Measurements from ENCODE around the gene NPRL2. TPM values are rescaled to one million over a fixed set of nuclear protein-coding genes. Genes with fewer than 3 reads are reported as not detected.
A peak's percentile ranks its signal among the peaks of the same experiment; 100 is the strongest.

NPRL2 gene
- 30.0 and 30.7 TPM in 2 replicates for total RNA-seq (2014; rRNA removed; shearing (Covaris generic))

DNA sequence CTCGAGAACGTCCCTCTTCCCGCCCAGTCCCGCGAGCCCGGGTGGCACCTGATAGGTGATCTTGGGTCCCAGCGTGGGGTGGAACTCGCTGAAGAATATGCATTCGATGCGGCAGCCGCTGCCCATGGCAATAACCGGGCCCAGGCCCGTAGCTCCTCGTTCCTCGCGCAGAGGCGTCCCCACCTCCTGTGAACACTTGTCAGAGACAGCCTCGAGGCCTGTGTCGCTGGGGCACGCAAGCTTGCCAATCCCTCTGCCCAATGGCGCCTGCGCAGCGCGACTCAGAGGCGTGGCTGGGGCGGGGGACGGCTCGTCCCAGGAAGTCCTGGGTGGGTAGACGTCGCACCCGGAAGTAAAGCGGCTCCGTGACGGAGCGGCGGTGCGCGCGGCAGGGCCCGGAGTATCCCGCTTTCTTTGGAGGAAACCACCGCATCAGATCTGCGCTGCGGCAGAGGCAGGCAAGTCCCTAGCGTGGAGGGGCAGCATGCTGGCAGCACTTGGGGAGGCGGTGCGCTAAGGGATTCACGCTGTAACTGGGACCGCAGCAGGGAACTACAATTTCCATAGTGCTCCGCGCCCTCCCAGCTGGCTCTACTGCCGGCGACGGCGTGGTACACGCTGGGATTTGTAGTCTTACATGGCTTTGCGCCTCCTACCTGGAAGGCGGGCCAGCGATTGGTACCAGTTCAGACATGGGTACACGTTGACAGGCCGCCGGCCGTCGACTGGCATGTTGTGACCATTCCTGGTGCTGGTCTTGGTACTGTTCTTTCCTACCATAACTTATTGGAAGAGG lies at the start of gene NPRL2, which contains the start of gene CYB561D2:
NPRL2 (minus strand) TSS at position 249 of the 796 bp plus-strand sequence; CDS start at position 126, 123 bp downstream.
CYB561D2 (plus strand) TSS at position 336 of the 796 bp plus-strand sequence. CDS start 572 bp downstream, outside the sequence.
- peak; percentile 89 for DNase-seq (ENCODE audit: low spot score)

DNA sequence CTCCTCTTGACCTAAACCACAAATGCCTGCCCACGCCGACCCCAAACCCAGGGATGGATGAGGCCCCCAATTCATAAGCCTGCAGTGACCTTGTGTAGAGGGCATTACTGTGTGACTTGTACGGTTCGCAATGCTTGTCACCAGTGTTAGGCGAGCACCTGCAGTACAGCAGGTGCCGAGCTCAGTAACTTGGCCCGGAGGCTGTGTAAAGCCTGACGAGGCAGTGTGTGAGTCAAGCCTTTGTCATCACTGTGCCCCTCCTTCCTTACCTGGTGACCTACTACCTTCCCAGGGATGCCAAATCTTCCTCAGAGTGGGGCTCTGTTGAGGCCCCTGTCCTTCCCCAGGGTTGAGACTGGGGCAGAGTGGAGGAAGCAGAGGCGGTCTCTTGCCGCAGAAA lies 45.9 kb upstream of the NPRL2 start:
- no peak for DNase-seq (ENCODE audit: low spot score)

DNA sequence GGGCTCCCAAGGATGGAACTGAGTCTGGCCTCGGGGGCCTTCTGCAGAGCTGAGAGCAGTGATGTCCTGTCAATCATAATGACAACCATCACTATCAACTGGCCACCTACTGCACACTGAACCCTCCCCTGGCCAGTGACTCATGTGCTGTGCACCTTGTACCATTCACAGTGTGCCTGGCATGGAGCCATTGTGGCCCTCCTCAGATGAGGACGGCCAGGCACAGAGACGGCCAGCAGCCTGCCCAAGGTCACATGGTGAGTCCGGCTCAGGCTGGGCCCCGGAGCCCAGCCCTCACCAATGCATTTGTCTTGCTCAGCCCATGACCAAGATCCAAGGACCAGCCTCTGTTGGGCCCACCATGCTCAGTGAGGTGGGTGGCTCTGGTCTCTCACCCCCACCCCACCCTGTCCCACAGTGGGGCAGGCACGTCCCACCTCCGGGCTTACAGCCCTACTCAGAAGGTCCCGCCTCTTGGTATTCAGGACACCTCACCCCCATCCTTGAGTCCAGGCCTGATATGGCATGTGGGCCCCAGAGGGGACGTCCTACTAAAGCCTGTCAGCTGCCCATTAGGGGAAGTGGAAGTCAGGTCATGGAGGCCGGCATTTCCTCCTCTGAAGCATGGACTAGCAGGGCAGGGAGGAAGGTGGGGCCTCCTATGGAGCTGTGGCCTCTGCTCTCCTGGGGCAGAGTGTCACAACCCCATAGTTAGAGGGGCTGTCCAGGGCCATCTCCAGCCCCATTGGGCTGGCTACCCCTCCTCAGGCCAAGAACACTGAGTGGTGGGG lies 44.7 kb upstream of the NPRL2 start:
- DNase-seq (ENCODE audit: low spot score) = no peak

DNA sequence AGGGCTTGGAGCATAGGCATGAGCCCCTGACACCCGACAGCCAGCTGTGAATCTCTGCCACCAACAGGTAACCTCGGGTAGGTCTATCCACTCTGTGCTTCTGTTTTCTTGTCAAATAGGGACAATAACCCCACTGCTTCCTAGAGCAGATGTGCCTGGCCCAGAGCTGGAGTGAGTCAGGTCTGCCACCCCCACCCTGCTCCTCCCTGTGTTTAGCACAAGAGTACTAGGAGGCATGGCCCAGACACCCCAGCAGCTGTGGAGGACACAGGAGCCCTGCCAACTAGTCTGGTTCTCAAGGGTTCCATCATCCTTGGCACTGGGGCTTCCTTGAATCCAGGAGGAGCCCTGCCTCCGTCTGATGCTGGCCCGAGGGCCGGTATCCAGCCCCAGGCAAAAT lies 42.5 kb upstream of the NPRL2 start:
- no peak for DNase-seq (ENCODE audit: low spot score)

DNA sequence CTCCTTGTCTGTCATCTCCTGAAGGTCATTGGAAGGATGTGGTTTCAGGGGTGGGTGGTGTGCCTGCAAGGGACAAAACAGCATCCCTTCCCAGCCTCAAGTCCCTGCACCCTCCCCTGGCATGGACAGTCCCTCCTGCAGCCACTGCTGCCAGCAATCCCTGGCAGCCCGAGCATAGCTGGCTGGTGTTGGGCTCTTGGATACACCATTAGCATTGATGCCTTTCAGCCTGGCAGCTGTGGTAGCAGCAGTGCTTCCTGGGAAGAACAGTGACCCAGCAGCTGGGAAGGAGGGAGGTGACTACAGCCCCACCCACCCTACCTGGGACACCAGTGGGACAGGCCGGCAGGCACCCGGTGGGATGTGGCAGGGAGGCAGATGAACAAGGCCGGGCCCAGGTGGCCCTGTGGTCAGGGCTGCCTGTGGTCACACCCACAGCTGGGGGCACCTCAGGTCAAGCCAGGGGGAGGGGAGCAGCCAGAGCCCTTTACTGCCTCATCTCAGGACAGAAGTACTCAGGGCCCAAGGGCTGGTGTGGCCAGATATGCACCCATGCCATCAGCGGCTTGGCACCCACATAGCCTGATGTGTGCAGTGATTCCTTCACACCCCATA lies 41.6 kb upstream of the NPRL2 start:
- no peak for DNase-seq (ENCODE audit: low spot score)

DNA sequence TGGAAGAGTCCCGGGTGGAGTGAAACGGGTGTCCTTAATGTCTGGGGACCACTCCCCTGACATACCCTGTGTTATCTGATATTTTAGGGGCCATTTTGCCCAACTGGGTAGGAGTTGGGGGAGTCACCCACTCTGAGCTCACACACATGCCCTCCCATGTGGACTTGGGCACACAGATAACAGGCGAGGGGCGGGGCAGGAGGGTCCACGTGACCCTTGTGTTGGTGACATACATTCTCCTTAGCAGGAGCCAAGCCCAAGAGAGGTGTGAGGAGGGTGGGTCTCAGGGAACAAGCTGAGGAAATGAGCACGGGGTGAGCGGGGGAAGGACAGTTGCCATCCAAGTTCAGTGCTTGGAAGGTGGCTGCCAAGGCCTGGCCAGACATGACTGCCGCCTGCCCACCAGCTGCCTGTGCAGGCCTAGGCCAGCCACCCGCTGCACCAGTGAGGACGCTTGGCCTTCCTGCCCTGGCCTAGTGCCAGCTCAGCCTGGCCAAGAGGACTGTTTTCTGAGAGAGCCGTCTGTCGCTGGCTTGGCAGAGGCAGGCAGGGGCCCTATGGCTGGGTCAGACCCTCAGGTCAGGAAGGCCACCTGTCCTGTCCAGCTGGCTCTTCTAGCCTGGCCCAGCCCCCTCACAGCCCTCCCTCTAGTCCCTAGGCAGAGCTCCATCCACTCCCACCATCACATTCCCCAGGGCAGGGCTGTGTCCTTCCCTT lies 40.1 kb upstream of the NPRL2 start:
- DNase-seq (ENCODE audit: low spot score) = no peak

DNA sequence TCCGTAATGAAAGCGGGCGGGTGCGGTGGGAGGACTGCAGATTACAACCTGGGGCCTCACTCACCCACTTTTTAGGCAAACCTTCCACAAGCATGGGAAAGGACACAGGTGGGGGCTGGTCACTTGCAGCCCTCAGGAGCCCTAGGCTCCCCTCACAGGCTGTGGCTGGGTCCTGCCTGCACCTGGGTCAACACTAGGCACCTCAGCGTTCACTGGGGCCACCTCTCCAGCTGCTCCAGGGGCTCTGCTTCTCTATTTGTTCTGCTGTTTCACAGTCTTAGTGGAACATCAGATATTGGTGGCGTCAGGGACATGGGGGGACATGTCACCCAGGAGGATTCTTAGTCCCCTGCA lies 38.8 kb upstream of the NPRL2 start:
- DNase-seq (ENCODE audit: low spot score) = no peak

DNA sequence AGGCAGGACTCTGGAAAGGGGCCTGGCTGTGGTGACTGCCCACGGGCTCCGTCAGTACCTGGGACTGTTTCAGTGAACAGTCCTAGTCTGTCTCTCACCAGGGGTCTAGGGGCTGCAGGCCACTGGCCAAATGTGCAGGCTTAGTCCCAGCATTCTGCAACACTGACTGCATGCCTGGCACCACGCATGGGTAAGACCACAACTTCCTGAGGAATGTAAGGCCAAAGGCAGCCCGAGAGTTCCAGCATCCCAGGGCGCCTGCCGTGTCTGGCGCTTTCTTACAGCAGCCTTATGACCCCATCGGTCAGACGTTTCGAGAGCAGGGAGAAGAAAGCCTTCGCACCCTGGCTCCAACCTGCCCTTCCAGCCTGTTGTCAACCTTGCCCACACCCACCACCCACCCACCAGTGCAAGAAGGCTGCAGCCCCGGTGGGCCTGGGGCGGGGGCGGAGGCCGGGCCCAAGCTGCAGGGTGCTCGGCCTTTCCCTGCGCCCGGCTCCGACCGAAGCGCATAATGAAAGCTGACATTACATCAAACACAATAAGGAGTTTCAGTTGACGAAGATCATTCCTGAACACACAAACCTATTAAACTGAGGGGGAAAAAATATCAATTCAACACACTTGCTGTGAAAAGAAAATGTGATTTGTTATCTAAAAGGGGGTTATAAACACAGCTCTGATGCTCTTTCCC lies 38.3 kb upstream of the NPRL2 start:
- DNase-seq (ENCODE audit: low spot score) = no peak

DNA sequence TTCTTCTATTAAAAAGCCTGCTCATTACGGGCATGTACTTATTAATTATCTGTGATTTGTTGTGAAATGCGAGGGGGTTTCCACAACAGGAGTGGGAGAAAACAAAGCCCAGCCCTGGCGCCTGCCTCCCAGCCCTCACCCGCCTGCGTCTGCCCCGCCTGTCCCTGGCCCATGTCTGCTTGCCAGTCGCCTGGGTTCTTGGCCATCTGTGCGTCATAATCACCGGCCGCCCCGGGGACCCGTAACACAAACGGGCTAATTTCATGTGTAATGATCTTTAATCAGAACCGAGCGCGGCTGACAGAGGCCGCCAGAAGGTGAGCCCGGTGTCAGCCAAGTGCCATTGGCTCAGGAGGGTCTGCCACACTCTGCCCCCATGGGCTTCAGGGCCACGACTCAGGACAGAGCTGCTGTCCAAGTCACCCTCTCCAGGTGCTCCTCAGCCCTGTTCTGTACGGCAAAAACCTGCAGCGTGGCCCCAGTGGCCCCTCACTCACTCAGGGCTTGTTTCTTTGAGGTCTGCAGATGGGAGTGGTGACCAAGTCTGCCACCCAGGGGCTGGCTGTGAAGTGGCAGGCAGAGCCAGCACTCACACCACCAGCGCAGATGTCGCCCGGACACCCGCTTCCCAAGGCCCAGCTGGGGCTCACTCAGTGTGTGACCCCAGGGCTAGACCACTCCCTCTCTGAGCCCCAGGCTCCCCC lies 37.6 kb upstream of the NPRL2 start:
- no peak for DNase-seq (ENCODE audit: low spot score)

DNA sequence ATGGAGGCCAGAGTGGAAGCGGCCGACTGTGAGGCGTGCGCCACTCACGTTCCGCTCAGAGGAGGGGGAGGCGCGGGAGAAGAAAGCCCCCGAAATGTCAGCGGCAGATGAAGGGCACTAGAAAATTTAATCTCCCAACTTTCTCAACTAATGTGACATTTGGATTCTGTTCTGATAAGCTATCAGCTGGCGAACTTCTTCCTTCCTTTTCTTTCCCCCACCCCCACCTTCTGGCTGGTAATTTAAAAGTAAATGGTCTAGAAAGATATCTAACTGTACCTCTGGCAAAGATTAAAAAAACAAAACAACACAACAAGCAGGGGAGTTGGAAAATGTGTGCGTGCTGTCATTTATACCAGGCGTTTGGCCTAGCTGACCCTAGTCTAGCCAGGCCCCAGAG lies 35.2 kb upstream of the NPRL2 start:
- DNase-seq (ENCODE audit: low spot score) = no peak

DNA sequence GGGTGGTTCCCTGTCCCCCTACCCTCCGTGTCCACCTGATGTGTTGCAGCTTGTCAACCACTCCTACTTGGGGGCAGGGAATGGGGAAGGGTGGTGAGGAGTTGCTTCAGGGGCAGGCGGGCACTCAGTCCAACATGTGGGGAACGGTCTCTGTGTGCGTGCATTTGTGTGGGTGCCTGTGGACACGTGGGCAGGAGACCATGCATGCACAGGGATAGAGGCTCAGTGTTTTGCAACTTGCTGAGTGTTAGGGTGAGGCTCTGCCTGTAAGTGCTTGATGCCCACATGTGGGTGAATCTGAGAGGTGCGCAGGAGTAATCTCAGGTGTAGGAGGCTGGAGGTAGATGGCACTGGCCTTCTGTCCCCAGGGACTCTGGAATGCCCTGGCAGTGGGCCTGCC lies 33.2 kb upstream of the NPRL2 start:
- no peak for DNase-seq (ENCODE audit: low spot score)

DNA sequence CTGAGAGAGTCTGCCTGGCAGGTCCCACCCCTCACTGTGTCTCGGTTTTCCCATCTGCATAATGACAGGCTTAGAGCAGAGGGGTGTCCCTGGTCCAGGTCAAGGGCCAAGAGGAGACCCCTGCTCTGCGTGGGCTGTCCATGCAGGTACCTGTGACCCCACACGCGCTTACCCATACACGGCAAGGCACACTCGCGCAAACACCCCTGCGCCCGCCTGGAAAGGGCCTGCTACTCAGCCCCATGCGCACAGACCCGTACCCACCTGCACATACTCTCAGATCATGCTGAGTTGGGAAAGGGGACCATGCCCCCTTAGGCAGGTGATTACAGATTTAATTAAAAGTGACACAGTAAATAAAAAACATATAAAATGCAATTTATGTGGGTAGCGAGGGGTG lies 32.1 kb upstream of the NPRL2 start:
- no peak for DNase-seq (ENCODE audit: low spot score)

DNA sequence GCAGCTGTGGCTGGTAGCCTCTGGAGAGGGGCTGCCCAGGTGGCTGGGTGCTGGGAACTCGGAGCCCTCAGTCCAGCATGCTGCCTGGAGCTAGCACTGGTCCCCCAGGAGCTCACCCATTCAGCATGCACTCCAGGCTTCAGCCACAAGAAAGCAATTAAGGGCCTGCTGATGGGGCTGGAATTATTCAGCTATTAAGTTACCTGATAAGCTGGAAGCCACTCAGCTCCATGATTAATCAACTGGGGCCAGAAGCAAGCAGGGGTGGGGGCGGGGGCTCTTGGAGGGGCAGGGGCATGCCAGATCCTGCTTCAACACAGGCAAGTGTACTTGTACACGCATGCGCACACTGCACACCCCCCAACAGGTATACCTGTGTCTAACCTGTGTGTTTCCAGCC lies 30.8 kb upstream of the NPRL2 start:
- no peak for DNase-seq (ENCODE audit: low spot score)

DNA sequence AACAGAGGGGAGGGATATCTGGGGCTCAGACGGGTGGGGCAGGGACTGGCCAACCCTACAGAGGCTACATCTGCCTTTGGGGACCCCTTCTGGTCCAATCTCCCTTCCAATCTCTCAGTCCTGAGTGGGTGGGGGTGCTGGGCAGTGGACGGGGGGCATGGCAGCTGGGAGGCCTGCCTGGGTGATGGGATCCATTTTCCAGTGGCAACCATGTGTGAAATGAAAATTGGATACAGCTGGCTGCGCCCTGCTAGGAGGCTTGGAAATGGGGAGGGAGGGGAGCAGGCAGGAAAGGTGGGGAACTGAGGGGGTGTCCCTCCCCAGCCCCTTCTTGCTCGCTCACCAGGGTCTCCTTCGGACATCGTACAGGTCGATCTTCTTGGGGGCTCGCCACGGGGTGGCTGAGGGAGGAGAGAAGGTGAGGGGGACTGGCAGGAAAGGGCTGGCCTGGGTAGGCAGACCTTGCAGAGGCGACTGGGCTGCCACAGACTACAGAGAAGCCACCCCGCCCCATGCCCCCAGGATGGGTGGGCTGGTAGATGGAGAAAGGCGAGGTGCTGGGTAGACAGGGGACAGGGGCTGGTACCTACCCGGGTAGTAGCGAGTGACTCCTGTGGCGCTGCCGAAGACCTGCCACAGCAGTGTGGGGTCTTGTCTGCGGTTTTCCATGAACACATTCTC lies 30.0 kb upstream of the NPRL2 start:
- no peak for DNase-seq (ENCODE audit: low spot score)

DNA sequence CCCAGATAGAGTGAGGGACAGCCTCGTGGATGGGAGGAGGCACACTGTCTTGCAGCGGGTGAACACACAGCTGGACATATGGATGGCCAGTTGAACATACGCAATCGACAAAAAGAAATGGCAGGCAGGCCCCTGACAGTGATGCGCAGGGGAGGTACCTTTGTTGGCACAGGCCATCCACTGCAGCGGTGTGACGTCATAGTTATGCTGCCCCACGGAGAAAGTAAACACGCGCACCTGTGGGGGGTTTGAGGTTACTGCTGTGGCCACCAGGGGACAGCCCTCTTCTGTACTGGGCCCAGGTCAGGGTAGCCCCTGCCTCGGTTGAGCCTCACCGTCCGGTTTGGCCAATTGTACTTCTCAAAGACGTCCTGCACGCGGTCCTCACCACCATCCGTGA lies 28.2 kb upstream of the NPRL2 start:
- no peak for DNase-seq (ENCODE audit: low spot score)

DNA sequence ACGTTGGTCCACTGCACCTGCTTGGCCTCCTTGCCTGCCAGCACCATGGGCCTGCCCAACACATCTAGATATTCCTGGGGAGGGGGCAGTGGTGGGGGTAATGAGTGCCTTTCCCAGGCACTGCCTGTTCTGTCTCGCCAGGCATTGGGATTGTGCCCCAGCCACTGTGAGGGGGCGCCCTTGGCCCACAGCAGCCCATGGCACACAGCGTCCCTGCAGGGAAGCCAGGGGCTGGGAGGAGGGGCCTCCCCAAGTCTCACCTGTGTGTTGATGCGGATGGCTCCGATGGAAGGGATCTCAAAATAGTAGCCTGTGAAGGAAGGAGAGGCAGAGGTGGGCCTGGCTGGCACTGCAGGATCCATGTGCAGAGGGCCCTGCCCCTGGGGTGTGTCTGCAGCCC lies 27.4 kb upstream of the NPRL2 start:
- DNase-seq (ENCODE audit: low spot score) = no peak

DNA sequence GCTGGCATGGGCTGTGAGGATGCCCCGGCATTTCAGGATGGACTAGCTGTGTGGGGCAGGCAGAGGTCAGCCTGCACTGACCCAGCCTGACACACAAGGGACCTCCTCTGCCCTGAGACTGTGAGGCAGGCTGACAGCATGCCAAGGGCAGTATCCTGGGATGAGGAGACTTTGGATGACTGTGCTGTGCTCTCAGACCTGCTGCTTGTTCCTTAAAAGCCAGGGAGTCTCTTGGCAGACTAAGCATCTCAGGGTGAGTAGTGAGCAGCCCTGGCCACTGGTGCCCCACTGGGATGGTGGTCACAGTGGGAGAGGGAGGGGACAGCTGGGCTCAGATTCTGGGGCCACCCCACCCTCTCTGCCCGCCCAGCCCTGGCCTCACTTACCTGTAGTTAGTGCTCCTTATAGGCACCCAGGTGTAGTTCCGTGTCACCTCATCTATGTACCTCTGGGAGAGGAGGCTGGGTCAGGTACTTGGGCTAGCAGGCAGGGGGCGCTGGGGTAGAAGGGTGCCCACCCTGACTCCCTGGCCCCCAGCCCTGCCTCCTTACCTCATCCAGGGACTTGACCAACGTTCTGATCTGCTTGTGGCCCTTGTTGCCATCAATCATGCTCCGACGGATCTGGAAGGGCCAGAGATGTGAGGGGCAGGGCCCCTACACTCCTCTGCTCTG lies 24.8 kb upstream of the NPRL2 start:
- DNase-seq (ENCODE audit: low spot score) = no peak

DNA sequence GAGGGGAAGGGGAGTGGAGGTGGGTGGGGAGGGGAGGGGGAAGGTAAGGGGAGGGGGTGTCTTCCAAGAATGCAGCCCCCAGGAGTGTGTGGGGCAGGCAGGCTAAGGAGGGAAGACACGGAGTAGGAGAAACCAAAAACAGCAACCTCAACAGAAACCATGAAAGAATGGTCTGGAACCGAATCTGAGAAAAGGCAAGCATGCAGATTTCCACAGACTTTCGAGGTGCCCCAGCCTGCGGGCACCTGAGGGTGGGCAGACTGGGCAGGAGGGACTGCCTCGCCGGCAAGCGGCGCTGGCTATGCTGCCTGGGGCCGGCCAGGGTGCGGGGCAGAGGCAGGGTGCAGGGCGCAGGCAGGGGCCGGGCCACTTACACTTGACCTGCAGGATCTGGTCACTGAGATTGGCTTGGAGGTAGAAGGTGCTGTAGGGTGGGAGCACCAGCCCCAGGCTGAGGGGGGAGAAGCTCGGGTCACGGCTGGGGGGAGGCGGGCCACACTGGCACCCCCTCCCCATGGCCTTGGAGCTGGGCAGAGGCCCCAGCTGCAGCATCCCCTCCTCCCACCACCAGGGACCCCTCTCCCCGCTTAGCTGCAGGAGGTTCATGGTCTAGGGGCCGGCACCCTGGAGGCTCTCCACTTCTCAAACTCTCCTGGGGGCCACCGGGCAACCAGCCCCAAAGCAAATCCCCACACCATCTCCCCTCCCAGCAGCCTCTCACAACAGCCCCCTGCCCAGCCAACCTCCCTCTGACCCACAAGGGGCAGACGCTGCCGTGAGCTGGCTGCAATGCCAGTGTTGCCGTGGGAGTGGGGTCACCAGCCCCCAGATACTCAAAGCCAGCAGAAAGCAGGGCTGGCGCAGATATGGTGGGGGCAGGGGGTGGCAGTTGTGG lies 24.0 kb upstream of the NPRL2 start:
- DNase-seq (ENCODE audit: low spot score) = no peak
